Sigmoid colon (tissue), 4 donors: Measurements from ENCODE around the gene PHF13.

Source experiments
- EP300 ChIP-seq, 4 donors: sonication (generic); formaldehyde crosslinking; IDR thresholded peaks; one replicate each; pipeline ENCODE4 v1.6.1; 2017; ENCODE audit warnings: antibody characterized with exemption in 4 of 4
- POLR2A ChIP-seq, 2 donors: fragments of 450-650 bp; IDR thresholded peaks; one replicate each; pipeline ENCODE4 v1.6.1; 2016; ENCODE audit warnings: antibody characterized with exemption in 2 of 2, mild to moderate bottlenecking in 2 of 2, moderate library complexity in 2 of 2
- TF ChIP-seq, protein P1 (sequence below), 4 experiments: fragments of 450-650 bp in 3 of 4; fragments of 200-600 bp in 1 of 4; IDR thresholded peaks; one replicate each; pipeline ENCODE4 v1.5.1; 2016 to 2019; ENCODE audit warnings: antibody characterized with exemption in 4 of 4, mild to moderate bottlenecking in 3 of 4, moderate library complexity in 2 of 4

DNA sequence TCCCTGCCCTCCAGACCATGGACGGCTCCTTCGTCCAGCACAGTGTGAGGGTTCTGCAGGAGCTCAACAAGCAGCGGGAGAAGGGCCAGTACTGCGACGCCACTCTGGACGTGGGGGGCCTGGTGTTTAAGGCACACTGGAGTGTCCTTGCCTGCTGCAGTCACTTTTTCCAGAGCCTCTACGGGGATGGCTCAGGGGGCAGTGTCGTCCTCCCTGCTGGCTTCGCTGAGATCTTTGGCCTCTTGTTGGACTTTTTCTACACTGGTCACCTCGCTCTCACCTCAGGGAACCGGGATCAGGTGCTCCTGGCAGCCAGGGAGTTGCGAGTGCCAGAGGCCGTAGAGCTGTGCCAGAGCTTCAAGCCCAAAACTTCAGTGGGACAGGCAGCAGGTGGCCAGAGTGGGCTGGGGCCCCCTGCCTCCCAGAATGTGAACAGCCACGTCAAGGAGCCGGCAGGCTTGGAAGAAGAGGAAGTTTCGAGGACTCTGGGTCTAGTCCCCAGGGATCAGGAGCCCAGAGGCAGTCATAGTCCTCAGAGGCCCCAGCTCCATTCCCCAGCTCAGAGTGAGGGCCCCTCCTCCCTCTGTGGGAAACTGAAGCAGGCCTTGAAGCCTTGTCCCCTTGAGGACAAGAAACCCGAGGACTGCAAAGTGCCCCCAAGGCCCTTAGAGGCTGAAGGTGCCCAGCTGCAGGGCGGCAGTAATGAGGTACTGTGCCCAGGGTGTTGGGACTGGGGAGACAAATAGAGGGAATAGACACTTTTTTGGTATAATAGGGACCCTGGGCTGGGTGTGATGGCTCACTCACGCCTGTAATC lies 32.7 kb upstream of the PHF13 start:
- TF ChIP-seq, protein P1, sequence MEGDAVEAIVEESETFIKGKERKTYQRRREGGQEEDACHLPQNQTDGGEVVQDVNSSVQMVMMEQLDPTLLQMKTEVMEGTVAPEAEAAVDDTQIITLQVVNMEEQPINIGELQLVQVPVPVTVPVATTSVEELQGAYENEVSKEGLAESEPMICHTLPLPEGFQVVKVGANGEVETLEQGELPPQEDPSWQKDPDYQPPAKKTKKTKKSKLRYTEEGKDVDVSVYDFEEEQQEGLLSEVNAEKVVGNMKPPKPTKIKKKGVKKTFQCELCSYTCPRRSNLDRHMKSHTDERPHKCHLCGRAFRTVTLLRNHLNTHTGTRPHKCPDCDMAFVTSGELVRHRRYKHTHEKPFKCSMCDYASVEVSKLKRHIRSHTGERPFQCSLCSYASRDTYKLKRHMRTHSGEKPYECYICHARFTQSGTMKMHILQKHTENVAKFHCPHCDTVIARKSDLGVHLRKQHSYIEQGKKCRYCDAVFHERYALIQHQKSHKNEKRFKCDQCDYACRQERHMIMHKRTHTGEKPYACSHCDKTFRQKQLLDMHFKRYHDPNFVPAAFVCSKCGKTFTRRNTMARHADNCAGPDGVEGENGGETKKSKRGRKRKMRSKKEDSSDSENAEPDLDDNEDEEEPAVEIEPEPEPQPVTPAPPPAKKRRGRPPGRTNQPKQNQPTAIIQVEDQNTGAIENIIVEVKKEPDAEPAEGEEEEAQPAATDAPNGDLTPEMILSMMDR (IDR thresholded peaks at IDR 0.05): no peak
- TF ChIP-seq POLR2A (IDR thresholded peaks at IDR 0.05) (no peak), EP300 (IDR thresholded peaks at IDR 0.05) (no peak)
